HepG2 (cell line): ENCODE results near the gene SUN1. TPM values are rescaled to one million over a fixed set of nuclear protein-coding genes. Genes with fewer than 3 reads are reported as not detected.
A peak's percentile ranks its signal among the peaks of the same experiment; 100 is the strongest.

Experiments
- DMAP1 ChIP-seq: IDR thresholded peaks from 2 replicates; pipeline ENCODE4 v1.6.1; 2016
- DNMT3B ChIP-seq: conservative IDR thresholded peaks from 2 replicates; pipeline ENCODE4 v1.6.1; 2016; ENCODE audit warnings: missing biosample characterization, control low read depth
- JUN ChIP-seq: sonication (generic); formaldehyde crosslinking; IDR thresholded peaks from 2 replicates; pipeline ENCODE4 v1.4.0; 2020; ENCODE audit warnings: mild to moderate bottlenecking, missing genetic modification reagents
- MED1 ChIP-seq: sonication (generic); formaldehyde crosslinking; IDR thresholded peaks from 2 replicates; pipeline ENCODE4 v1.4.0; 2020; ENCODE audit warnings: missing genetic modification reagents
- NFE2L1 ChIP-seq: sonication (generic); formaldehyde crosslinking; IDR thresholded peaks from 2 replicates; pipeline ENCODE4 v1.4.0; 2020; ENCODE audit warnings: missing genetic modification reagents, mild to moderate bottlenecking, borderline replicate concordance
- POLR2A ChIP-seq, 2 experiments: IDR thresholded peaks; 2 replicates each; pipeline ENCODE4 v1.6.1; 2011; ENCODE audit warnings: low read depth in 2 of 2, low read length in 2 of 2, mild to moderate bottlenecking in 1 of 2, moderate library complexity in 1 of 2; ENCODE audit not compliant: insufficient read depth in 1 of 2
- POLR2G ChIP-seq: fragments of 200-400 bp; formaldehyde crosslinking; IDR thresholded peaks from 2 replicates; pipeline ENCODE4 v1.6.1; 2018; ENCODE audit warnings: mild to moderate bottlenecking, low read depth, low read length, moderate library complexity
- RAD51 ChIP-seq: fragments of 450-650 bp; IDR thresholded peaks from 2 replicates; pipeline ENCODE4 v1.6.1; 2016; ENCODE audit warnings: borderline replicate concordance
- RFX1 ChIP-seq: fragments of 450-650 bp; IDR thresholded peaks from 2 replicates; pipeline ENCODE4 v1.6.1; 2017
- RNF2 ChIP-seq: fragments of 450-650 bp; conservative IDR thresholded peaks from 2 replicates; pipeline ENCODE4 v1.6.1; 2016; ENCODE audit warnings: low read depth
- YEATS2 ChIP-seq: sonication (generic); formaldehyde crosslinking; IDR thresholded peaks from 2 replicates; pipeline ENCODE4 v1.4.0; 2020; ENCODE audit warnings: missing genetic modification reagents, borderline replicate concordance
- ZNF230 ChIP-seq: sonication (generic); formaldehyde crosslinking; IDR thresholded peaks from 2 replicates; pipeline ENCODE4 v1.4.0; 2020; ENCODE audit warnings: mild to moderate bottlenecking, missing genetic modification reagents
- ZNF766 ChIP-seq: sonication (generic); formaldehyde crosslinking; IDR thresholded peaks from 2 replicates; pipeline ENCODE4 v1.5.0; 2020; ENCODE audit warnings: missing genetic modification reagents, borderline replicate concordance
- ZNF773 ChIP-seq: sonication (generic); formaldehyde crosslinking; IDR thresholded peaks from 2 replicates; pipeline ENCODE4 v1.4.0; 2020; ENCODE audit warnings: missing genetic modification reagents, borderline replicate concordance
- ZNF883 ChIP-seq: sonication (generic); formaldehyde crosslinking; IDR thresholded peaks from 2 replicates; pipeline ENCODE4 v1.5.1; 2020; ENCODE audit warnings: mild to moderate bottlenecking, missing genetic modification reagents; ENCODE audit errors: not compliant biosample characterization
- polyA plus RNA-seq, 8 experiments: library from polyadenylated mRNA; depleted of rRNA in 3 of 8; stranded (reverse) in 7 of 8; unstranded in 1 of 8; fragments of >200 nt; fragmentation: Illumina TruSeq in 4 of 8; extraction: Trizol in 4 of 8; gene quantifications; 2 replicates each; pipeline versions ENCODE4 v1.2.1 to v1.2.3, GENCODE V29; 2011 to 2016; ENCODE audit warnings: low read depth in 4 of 8, missing spikeins in 1 of 8, mixed read lengths in 1 of 8; ENCODE audit not compliant: insufficient read depth in 1 of 8
- total RNA-seq, 5 experiments: library from RNA; depleted of rRNA; stranded (reverse); fragments of >200 nt; fragmentation: Illumina TruSeq; extraction: Trizol; gene quantifications; 2 replicates each; pipeline ENCODE4 v1.2.3, GENCODE V29; 2016; ENCODE audit warnings: low read depth in 1 of 5
- TF ChIP-seq, protein P1 (sequence below): sonication (generic); formaldehyde crosslinking; IDR thresholded peaks from 2 replicates; pipeline ENCODE4 v1.4.0; 2020; ENCODE audit warnings: mild to moderate bottlenecking, low read depth, missing genetic modification reagents
- TF ChIP-seq, protein P2 (sequence below), 2 experiments: fragments of 450-650 bp in 1 of 2; sonication (generic) in 1 of 2; formaldehyde crosslinking in 1 of 2; IDR thresholded peaks; 2 replicates each; pipeline versions ENCODE4 v1.6.1 to v1.8.0; 2016 to 2022; ENCODE audit warnings: antibody characterized with exemption in 1 of 2, mild to moderate bottlenecking in 1 of 2, missing genetic modification reagents in 1 of 2
- TF ChIP-seq, protein P3 (sequence below): sonication (generic); formaldehyde crosslinking; IDR thresholded peaks from 2 replicates; pipeline ENCODE4 v1.5.1; 2020; ENCODE audit warnings: missing genetic modification reagents, mild to moderate bottlenecking, borderline replicate concordance

SUN1 gene
- total and polyA plus RNA-seq, 2 of the 13 experiments (the other 11 are each of a cell fraction or from before 2014, with no cell fraction given), result 47.0 to 126 TPM

DNA sequence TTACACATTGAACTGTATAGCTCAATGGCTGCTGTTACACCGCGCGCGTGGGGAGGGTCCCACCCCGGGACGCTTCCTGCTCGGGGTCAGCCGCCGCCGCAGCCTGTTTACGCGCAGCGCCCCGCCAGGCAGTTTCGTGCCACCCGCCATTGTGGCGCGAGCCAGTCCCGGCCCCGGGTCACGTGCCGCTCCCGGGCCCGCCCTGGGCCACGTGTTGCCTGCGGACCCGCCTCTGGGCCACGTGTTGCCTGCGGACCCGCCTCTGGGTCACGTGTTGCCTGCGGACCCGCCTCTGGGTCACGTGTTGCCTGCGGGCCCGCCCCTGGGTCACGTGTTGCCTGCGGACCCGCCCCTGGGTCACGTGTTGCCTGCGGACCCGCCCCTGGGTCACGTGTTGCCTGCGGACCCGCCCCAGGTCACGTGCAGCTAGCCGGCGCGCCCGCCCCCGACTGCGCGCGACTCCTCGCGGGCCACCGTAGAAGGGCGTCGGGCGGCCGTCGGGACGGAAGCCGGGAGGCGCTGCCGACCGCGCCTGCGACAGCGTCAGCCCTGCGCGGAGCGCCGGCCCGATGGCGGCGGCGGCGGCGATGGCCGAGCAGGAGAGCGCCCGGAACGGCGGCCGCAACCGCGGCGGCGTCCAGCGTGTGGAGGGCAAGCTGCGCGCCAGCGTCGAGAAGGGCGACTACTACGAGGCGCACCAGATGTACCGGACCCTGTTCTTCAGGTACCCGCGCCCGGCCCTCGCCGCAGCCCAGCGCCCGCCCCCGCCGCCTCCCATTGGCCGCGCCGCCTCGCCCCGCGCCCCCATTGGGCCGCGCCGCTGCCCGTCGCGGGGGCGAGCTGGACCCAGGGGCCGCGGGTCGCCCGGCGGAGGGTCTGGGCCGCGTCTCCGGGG is 44.0 kb downstream of the SUN1 start, which contains the start of gene GET4 (continued):
- TF ChIP-seq, protein P1, sequence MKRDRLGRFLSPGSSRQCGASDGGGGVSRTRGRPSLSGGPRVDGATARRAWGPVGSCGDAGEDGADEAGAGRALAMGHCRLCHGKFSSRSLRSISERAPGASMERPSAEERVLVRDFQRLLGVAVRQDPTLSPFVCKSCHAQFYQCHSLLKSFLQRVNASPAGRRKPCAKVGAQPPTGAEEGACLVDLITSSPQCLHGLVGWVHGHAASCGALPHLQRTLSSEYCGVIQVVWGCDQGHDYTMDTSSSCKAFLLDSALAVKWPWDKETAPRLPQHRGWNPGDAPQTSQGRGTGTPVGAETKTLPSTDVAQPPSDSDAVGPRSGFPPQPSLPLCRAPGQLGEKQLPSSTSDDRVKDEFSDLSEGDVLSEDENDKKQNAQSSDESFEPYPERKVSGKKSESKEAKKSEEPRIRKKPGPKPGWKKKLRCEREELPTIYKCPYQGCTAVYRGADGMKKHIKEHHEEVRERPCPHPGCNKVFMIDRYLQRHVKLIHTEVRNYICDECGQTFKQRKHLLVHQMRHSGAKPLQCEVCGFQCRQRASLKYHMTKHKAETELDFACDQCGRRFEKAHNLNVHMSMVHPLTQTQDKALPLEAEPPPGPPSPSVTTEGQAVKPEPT (CRISPR knock-in tag), result peak; percentile 69; the same call in 1 of the 2 replicates
- TF ChIP-seq ZNF230 (CRISPR knock-in tag), result 0 out of 2 replicates have a peak, but pooled peaks have one; percentile 46
- no peak for TF ChIP-seq DNMT3B
- peak; percentile 80 for TF ChIP-seq RNF2
- TF ChIP-seq DMAP1, result peak; percentile 15; the same call in 1 of the 2 replicates
- 0 out of 2 replicates have a peak, but pooled peaks have one; percentile 34 for TF ChIP-seq YEATS2
- peak; percentile 25; the same call in 1 of the 2 replicates for TF ChIP-seq ZNF773 (CRISPR knock-in tag)
- TF ChIP-seq POLR2A (IDR thresholded peaks at IDR 0.05; ENCODE audit: insufficient read depth in 1 of 2, low read depth in 2 of 2, low read length in 2 of 2), result peak; percentile 58 to 67
- peak; percentile 63 for TF ChIP-seq MED1
- TF ChIP-seq, protein P2, sequence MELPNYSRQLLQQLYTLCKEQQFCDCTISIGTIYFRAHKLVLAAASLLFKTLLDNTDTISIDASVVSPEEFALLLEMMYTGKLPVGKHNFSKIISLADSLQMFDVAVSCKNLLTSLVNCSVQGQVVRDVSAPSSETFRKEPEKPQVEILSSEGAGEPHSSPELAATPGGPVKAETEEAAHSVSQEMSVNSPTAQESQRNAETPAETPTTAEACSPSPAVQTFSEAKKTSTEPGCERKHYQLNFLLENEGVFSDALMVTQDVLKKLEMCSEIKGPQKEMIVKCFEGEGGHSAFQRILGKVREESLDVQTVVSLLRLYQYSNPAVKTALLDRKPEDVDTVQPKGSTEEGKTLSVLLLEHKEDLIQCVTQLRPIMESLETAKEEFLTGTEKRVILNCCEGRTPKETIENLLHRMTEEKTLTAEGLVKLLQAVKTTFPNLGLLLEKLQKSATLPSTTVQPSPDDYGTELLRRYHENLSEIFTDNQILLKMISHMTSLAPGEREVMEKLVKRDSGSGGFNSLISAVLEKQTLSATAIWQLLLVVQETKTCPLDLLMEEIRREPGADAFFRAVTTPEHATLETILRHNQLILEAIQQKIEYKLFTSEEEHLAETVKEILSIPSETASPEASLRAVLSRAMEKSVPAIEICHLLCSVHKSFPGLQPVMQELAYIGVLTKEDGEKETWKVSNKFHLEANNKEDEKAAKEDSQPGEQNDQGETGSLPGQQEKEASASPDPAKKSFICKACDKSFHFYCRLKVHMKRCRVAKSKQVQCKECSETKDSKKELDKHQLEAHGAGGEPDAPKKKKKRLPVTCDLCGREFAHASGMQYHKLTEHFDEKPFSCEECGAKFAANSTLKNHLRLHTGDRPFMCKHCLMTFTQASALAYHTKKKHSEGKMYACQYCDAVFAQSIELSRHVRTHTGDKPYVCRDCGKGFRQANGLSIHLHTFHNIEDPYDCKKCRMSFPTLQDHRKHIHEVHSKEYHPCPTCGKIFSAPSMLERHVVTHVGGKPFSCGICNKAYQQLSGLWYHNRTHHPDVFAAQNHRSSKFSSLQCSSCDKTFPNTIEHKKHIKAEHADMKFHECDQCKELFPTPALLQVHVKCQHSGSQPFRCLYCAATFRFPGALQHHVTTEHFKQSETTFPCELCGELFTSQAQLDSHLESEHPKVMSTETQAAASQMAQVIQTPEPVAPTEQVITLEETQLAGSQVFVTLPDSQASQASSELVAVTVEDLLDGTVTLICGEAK (IDR thresholded peaks at IDR 0.05), result no peak
- TF ChIP-seq, protein P2 (CRISPR knock-in tag; IDR thresholded peaks at IDR 0.05), result no peak; the same call in 1 of the 2 replicates
- TF ChIP-seq RFX1, result no peak
- TF ChIP-seq ZNF883 (CRISPR knock-in tag), result peak; percentile 26
- TF ChIP-seq, protein P3, sequence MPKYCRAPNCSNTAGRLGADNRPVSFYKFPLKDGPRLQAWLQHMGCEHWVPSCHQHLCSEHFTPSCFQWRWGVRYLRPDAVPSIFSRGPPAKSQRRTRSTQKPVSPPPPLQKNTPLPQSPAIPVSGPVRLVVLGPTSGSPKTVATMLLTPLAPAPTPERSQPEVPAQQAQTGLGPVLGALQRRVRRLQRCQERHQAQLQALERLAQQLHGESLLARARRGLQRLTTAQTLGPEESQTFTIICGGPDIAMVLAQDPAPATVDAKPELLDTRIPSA (CRISPR knock-in tag), result 0 out of 2 replicates have a peak, but pooled peaks have one; percentile 22
- peak; percentile 68 for TF ChIP-seq POLR2G
- TF ChIP-seq RAD51, result peak; percentile 95
- peak; percentile 30; the same call in 1 of the 2 replicates for TF ChIP-seq JUN
- no peak for TF ChIP-seq NFE2L1
- peak; percentile 70; the same call in 1 of the 2 replicates for TF ChIP-seq ZNF766
